ENCODE data around the gene VTI1A. TPM values are rescaled to one million over a fixed set of nuclear protein-coding genes. Genes with fewer than 3 reads are reported as not detected.

VTI1A gene
- total and polyA plus RNA-seq, 9 of the 15 experiments (the other 6 are each of a cell fraction or from before 2014, with no cell fraction given), result 9.3 to 21.4 (median 16.0) TPM

GRCh38 chr10:112792487-112793201 lies 345.6 kb downstream of the VTI1A start (continued):
- TF ChIP-seq, protein P1, sequence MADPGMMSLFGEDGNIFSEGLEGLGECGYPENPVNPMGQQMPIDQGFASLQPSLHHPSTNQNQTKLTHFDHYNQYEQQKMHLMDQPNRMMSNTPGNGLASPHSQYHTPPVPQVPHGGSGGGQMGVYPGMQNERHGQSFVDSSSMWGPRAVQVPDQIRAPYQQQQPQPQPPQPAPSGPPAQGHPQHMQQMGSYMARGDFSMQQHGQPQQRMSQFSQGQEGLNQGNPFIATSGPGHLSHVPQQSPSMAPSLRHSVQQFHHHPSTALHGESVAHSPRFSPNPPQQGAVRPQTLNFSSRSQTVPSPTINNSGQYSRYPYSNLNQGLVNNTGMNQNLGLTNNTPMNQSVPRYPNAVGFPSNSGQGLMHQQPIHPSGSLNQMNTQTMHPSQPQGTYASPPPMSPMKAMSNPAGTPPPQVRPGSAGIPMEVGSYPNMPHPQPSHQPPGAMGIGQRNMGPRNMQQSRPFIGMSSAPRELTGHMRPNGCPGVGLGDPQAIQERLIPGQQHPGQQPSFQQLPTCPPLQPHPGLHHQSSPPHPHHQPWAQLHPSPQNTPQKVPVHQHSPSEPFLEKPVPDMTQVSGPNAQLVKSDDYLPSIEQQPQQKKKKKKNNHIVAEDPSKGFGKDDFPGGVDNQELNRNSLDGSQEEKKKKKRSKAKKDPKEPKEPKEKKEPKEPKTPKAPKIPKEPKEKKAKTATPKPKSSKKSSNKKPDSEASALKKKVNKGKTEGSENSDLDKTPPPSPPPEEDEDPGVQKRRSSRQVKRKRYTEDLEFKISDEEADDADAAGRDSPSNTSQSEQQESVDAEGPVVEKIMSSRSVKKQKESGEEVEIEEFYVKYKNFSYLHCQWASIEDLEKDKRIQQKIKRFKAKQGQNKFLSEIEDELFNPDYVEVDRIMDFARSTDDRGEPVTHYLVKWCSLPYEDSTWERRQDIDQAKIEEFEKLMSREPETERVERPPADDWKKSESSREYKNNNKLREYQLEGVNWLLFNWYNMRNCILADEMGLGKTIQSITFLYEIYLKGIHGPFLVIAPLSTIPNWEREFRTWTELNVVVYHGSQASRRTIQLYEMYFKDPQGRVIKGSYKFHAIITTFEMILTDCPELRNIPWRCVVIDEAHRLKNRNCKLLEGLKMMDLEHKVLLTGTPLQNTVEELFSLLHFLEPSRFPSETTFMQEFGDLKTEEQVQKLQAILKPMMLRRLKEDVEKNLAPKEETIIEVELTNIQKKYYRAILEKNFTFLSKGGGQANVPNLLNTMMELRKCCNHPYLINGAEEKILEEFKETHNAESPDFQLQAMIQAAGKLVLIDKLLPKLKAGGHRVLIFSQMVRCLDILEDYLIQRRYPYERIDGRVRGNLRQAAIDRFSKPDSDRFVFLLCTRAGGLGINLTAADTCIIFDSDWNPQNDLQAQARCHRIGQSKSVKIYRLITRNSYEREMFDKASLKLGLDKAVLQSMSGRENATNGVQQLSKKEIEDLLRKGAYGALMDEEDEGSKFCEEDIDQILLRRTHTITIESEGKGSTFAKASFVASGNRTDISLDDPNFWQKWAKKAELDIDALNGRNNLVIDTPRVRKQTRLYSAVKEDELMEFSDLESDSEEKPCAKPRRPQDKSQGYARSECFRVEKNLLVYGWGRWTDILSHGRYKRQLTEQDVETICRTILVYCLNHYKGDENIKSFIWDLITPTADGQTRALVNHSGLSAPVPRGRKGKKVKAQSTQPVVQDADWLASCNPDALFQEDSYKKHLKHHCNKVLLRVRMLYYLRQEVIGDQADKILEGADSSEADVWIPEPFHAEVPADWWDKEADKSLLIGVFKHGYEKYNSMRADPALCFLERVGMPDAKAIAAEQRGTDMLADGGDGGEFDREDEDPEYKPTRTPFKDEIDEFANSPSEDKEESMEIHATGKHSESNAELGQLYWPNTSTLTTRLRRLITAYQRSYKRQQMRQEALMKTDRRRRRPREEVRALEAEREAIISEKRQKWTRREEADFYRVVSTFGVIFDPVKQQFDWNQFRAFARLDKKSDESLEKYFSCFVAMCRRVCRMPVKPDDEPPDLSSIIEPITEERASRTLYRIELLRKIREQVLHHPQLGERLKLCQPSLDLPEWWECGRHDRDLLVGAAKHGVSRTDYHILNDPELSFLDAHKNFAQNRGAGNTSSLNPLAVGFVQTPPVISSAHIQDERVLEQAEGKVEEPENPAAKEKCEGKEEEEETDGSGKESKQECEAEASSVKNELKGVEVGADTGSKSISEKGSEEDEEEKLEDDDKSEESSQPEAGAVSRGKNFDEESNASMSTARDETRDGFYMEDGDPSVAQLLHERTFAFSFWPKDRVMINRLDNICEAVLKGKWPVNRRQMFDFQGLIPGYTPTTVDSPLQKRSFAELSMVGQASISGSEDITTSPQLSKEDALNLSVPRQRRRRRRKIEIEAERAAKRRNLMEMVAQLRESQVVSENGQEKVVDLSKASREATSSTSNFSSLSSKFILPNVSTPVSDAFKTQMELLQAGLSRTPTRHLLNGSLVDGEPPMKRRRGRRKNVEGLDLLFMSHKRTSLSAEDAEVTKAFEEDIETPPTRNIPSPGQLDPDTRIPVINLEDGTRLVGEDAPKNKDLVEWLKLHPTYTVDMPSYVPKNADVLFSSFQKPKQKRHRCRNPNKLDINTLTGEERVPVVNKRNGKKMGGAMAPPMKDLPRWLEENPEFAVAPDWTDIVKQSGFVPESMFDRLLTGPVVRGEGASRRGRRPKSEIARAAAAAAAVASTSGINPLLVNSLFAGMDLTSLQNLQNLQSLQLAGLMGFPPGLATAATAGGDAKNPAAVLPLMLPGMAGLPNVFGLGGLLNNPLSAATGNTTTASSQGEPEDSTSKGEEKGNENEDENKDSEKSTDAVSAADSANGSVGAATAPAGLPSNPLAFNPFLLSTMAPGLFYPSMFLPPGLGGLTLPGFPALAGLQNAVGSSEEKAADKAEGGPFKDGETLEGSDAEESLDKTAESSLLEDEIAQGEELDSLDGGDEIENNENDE (IDR thresholded peaks at IDR 0.05; ENCODE audit: low read depth, low read length), result no peak
- TF ChIP-seq CEBPG (CRISPR knock-in tag; IDR thresholded peaks at IDR 0.05) (no peak), CEBPG (tag; conservative IDR thresholded peaks at IDR 0.05 in 1 of 2, IDR thresholded peaks at IDR 0.05 in 1 of 2) (peak in 1 of 2 experiments; percentile 81; a peak in 2 of 4 replicates)
- TF ChIP-seq, protein P2, sequence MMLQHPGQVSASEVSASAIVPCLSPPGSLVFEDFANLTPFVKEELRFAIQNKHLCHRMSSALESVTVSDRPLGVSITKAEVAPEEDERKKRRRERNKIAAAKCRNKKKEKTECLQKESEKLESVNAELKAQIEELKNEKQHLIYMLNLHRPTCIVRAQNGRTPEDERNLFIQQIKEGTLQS (IDR thresholded peaks at IDR 0.05), result peak; percentile 73
- TF ChIP-seq, protein P2 (CRISPR knock-in tag; conservative IDR thresholded peaks at IDR 0.05), result no peak

All from K562 (cell line).